A673 (cell line): ENCODE measurements around the gene SLC16A6. TPM values are rescaled to one million over a fixed set of nuclear protein-coding genes. Genes with fewer than 3 reads are reported as not detected.
"Not testable (repeated sequence)": the region's sequence is repeated elsewhere in the genome, so short reads cannot be mapped to it uniquely, and the experiment has no call there.

Source experiments
- BruUV-seq: library from RNA; stranded (reverse); fragments of 400-500 nt; replicated peaks from 2 replicates; lab custom pipeline; 2021; lab: Mats Ljungman, UMichigan
- CTCF ChIA-PET: fragments of 300-600 bp; sonication (Branson Sonifier 250); formaldehyde crosslinking; loops from one replicate; lab custom pipeline; 2022; ENCODE audit warnings: antibody characterized with exemption; lab: Charles Lee
- POLR2A ChIA-PET: fragments of 300-600 bp; sonication (Branson Sonifier 250); formaldehyde crosslinking; loops from one replicate; lab custom pipeline; 2022; ENCODE audit warnings: antibody characterized with exemption; ENCODE audit not compliant: low non-redundant PET; lab: Charles Lee
- DNase-seq: peaks from one replicate; pipeline ENCODE4 v3.0.0-alpha.2; 2015; ENCODE audit warnings: low spot score
- H3K27ac ChIP-seq: fragments of 200-600 bp; sonication (generic); 2 replicates; pipeline ENCODE4 v1.5.1; 2016; ENCODE audit warnings: mixed run types, low read depth, mild to moderate bottlenecking, mixed read lengths, antibody characterized with exemption, low read length; ENCODE audit not compliant: poor library complexity, severe bottlenecking
- H3K27me3 ChIP-seq: fragments of 200-600 bp; sonication (generic); replicated peaks from 2 replicates; pipeline ENCODE4 v1.6.1; 2017; ENCODE audit warnings: mixed run types, low read depth, mild to moderate bottlenecking, mixed read lengths, antibody characterized with exemption, low read length; ENCODE audit not compliant: insufficient read depth, poor library complexity
- H3K36me3 ChIP-seq: fragments of 200-600 bp; sonication (generic); 2 replicates; pipeline ENCODE4 v1.6.1; 2016; ENCODE audit warnings: mixed run types, mild to moderate bottlenecking, mixed read lengths, antibody characterized with exemption, low read length; ENCODE audit not compliant: insufficient read depth, poor library complexity, severe bottlenecking
- H3K4me1 ChIP-seq: fragments of 200-600 bp; sonication (generic); 2 replicates; pipeline ENCODE4 v1.6.1; 2017; ENCODE audit warnings: mixed run types, mild to moderate bottlenecking, mixed read lengths, antibody characterized with exemption, low read length; ENCODE audit not compliant: insufficient read depth, poor library complexity, severe bottlenecking
- H3K4me3 ChIP-seq: fragments of 200-600 bp; sonication (generic); 2 replicates; pipeline ENCODE4 v1.5.1; 2016; ENCODE audit warnings: low read depth, mixed run types, mild to moderate bottlenecking, mixed read lengths, low read length; ENCODE audit not compliant: poor library complexity, severe bottlenecking
- H3K9me3 ChIP-seq: fragments of 200-600 bp; sonication (generic); 2 replicates; pipeline ENCODE4 v1.6.1; 2016; ENCODE audit warnings: mixed run types, low read depth, mild to moderate bottlenecking, mixed read lengths, antibody characterized with exemption, low read length; ENCODE audit not compliant: poor library complexity, severe bottlenecking
- EZH2 ChIP-seq: fragments of 200-600 bp; sonication (generic); IDR thresholded peaks from 2 replicates; pipeline ENCODE4 v1.6.1; 2017; ENCODE audit warnings: borderline replicate concordance, low read depth, mild to moderate bottlenecking, mixed read lengths, antibody characterized with exemption, low read length; ENCODE audit not compliant: poor library complexity, severe bottlenecking
- intact Hi-C: fragments of 100-400 bp; cut with micrococcal nuclease; formaldehyde crosslinking; loops from one replicate; pipeline ENCODE4 v1.10.0; 2022; ENCODE audit not compliant: unreplicated experiment
- total RNA-seq: library from RNA; stranded (reverse); gene quantifications from 2 replicates; pipeline ENCODE4 v1.2.3, GENCODE V29; 2021
- TF ChIP-seq, protein P1 (sequence below): fragments of 300-800, 200-600 bp; sonication (generic); conservative IDR thresholded peaks from 2 replicates; pipeline ENCODE4 v1.5.1; 2017; ENCODE audit warnings: low read depth, mild to moderate bottlenecking, antibody characterized with exemption, low read length, moderate library complexity, mixed read lengths

The SLC16A6 gene
- total RNA-seq, 1 experiment from 2014 or later = 0.67 TPM

DNA sequence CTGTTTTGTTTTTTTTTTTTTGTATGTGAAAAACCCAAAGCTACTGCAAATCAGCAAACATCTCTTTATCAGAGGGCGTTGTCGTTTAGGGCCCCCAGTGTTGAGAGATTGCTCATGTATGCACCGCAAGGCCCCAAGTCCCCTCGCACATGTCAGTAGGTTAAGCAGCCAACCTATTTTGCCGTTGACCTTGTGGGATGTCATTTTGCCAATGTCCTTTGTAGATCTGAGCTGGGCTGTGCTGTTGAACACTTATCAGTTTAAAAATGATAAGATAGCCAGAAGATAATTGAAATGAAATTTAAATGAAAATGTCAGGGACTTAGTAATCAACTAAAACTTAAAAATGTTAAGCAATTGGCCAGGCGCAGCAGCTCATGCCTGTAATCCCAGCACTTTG, 26.5 kb upstream of the SLC16A6 start:
- ChIA-PET POLR2A (no interaction called here), CTCF (no interaction called here)
- intact Hi-C loops = no loop called here
- H3K27me3 ChIP-seq = no peaks in the 10 kb centered on the region
- no peak overlapping the region for H3K4me3 ChIP-seq
- H3K4me1 ChIP-seq = no peaks in the 10 kb centered on the region
- no peak for TF ChIP-seq EZH2
- H3K36me3 ChIP-seq = no peaks in the 10 kb centered on the region
- BruUV-seq = no TSS peak
- H3K9me3 ChIP-seq = no peaks in the 10 kb centered on the region
- H3K27ac ChIP-seq = no peak overlapping the region
- DNase-seq = no peak

DNA sequence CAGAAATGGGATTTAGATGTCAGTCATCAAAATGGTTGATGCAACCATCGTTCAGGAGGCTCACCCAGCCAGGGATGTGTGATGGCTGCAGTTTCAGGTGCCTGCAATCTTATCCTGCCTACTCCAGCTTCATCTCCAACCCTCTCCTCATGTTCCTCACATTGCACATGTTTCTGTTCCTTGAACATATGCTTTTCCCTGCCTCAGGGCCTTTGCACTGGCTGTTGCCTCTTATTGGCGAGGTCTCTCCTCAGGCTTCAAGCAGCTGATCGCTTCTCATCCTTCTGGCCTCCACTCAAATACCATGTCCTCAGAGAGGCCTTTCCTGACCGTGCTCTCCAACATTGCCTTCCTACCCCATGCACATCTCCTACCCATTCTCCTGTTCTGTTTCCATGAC, 25.0 kb upstream of the SLC16A6 start:
- ChIA-PET CTCF (no interaction called here), POLR2A (no interaction called here)
- DNase-seq = no peak
- Histone ChIP-seq H3K27ac (no peak overlapping the region), H3K36me3 (no peaks in the 10 kb centered on the region), H3K27me3 (no peaks in the 10 kb centered on the region), H3K4me1 (no peaks in the 10 kb centered on the region), H3K4me3 (no peak overlapping the region), H3K9me3 (no peaks in the 10 kb centered on the region)
- intact Hi-C loops = no loop called here
- BruUV-seq = no TSS peak
- TF ChIP-seq EZH2 = no peak
- TF ChIP-seq, protein P1, sequence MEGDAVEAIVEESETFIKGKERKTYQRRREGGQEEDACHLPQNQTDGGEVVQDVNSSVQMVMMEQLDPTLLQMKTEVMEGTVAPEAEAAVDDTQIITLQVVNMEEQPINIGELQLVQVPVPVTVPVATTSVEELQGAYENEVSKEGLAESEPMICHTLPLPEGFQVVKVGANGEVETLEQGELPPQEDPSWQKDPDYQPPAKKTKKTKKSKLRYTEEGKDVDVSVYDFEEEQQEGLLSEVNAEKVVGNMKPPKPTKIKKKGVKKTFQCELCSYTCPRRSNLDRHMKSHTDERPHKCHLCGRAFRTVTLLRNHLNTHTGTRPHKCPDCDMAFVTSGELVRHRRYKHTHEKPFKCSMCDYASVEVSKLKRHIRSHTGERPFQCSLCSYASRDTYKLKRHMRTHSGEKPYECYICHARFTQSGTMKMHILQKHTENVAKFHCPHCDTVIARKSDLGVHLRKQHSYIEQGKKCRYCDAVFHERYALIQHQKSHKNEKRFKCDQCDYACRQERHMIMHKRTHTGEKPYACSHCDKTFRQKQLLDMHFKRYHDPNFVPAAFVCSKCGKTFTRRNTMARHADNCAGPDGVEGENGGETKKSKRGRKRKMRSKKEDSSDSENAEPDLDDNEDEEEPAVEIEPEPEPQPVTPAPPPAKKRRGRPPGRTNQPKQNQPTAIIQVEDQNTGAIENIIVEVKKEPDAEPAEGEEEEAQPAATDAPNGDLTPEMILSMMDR = no peak

DNA sequence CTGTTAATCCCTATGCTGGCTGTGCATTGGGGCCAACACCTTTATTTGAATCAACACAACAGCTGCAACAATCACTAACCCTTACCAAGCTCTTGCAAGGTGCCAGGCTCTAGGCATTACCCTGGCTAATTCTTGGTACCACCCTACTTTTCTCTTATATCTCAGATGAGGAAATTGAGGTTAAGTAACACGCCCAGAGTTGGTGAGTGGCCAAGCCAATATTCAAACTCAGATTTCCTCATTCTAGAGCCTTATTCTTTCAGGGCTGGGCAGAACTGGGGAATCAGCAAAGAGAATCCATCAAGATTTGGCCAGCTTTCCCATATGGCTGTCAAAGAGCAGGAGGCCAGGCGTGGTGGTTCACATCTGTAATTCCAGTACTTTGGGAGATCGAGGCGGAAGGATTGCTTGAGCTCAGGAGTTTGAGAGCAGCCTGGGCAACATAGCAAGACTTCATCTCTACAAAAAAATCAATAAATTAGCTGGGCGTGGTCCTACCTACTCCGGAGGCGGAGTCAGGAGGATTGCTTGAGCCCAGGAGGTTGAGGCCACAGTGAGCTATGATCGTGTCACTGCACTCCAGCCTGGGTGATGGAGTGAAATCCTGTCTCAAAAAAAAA, 24.1 kb upstream of the SLC16A6 start:
- Histone ChIP-seq H3K27me3 (no peaks in the 10 kb centered on the region), H3K4me1 (no peaks in the 10 kb centered on the region), H3K36me3 (no peaks in the 10 kb centered on the region), H3K9me3 (no peaks in the 10 kb centered on the region), H3K4me3 (no peak overlapping the region), H3K27ac (no peak overlapping the region)
- no peak for DNase-seq
- BruUV-seq = no TSS peak
- intact Hi-C loops = no loop called here
- no peak for TF ChIP-seq EZH2
- TF ChIP-seq, protein P1 = no peak
- ChIA-PET POLR2A (interaction anchor here (0.6 kb wide), 1 partner anchor 25 kb away, joined by 4 read pairs; no protein-coding TSS in a partner anchor), CTCF (no interaction called here)

DNA sequence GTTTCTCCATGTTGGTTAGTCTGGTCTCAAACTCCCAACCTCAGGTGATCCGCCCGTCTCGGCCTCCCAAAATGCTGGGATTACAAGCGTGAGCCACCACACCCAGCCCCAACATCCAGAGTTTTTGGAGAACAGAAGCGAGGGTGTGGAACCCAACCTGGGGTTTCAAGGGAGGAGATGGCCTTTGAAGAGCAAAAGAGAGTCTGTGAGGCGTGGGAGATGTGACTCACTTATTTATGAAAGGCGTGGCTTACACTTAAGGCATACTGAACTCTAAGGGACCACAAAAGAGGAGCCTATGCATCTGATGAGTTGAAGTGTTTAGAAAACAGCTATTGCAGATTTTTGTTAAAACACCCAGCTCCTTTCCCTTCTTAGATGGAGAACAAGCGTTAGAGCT, 19.2 kb upstream of the SLC16A6 start:
- intact Hi-C loops = no loop called here
- Histone ChIP-seq H3K9me3 (no peaks in the 10 kb centered on the region), H3K27me3 (no peaks in the 10 kb centered on the region), H3K36me3 (no peaks in the 10 kb centered on the region), H3K4me3 (no peak overlapping the region), H3K27ac (no peak overlapping the region), H3K4me1 (no peaks in the 10 kb centered on the region)
- ChIA-PET POLR2A (no interaction called here), CTCF (no interaction called here)
- BruUV-seq = no TSS peak
- TF ChIP-seq, protein P1 = no peak
- no peak for TF ChIP-seq EZH2
- no peak for DNase-seq

DNA sequence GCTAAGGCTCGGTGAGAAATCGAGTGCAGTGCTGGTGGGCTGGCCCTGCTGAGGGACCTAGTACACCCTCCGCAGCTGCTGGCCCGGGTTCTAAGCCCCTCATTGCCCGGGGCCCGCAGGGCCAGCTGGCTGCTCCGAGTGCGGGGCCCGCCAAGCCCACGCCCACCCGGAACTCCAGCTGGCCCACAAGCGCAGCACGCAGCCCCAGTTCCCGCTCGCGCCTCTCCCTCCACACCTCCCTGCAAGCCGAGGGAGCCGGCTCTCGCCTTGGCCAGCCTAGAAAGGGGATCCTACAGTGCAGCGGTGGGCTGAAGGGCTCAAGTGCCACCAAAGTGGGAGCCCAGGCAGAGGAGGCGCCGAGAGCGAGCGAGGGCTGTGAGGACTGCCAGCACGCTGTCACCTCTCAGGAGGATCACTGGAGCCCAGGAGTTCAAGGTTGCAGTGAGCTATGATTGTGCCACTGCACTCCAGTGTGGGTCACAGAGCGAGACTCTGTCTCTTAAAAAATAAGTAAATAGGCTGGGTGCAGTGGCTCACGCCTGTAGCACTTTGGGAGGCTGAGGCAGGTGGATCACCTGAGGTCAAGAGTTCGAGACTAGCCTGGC, 18.2 kb upstream of the SLC16A6 start:
- POLR2A ChIA-PET, DNase-seq, H3K4me3 ChIP-seq, CTCF ChIA-PET, H3K27me3 ChIP-seq, H3K4me1 ChIP-seq, BruUV-seq, H3K27ac ChIP-seq, H3K9me3 ChIP-seq, H3K36me3 ChIP-seq, intact Hi-C loops: not testable (repeated sequence)
